IMR-90 (cell line): ENCODE results near the gene EDN3. TPM values are rescaled to one million over a fixed set of nuclear protein-coding genes. Genes with fewer than 3 reads are reported as not detected.

Experiments
- ATAC-seq: fragments of 200-7000 bp; cut with Tn5 transposase; 2 replicates; pipeline ENCODE4 v1.9.1; 2020; ENCODE audit warnings: low read depth, mild to moderate bottlenecking, moderate library complexity
- BruUV-seq: library from RNA; stranded (reverse); fragments of 400-500 nt; replicated peaks from 2 replicates; lab custom pipeline; 2021; lab: Mats Ljungman, UMichigan
- CTCF ChIA-PET: fragments of 300-600 bp; formaldehyde crosslinking; extraction: SDS; loops from one replicate; lab custom pipeline; 2021; ENCODE audit warnings: antibody characterized with exemption; lab: Yijun Ruan, JAX
- POLR2A ChIA-PET: fragments of 300-600 bp; sonication (Branson Sonifier 250); formaldehyde crosslinking; loops from one replicate; lab custom pipeline; 2022; ENCODE audit warnings: antibody characterized with exemption; ENCODE audit not compliant: unreplicated experiment; lab: Charles Lee
- DNase-seq: peaks from one replicate; pipeline ENCODE4 v3.0.0; 2013
- H2AFZ ChIP-seq: replicated peaks from 2 replicates; pipeline ENCODE3; 2013; ENCODE audit warnings: low read length, mild to moderate bottlenecking; ENCODE audit not compliant: poor library complexity
- H2AK5ac ChIP-seq: 2 replicates; pipeline ENCODE4 v1.6.1; 2013; ENCODE audit warnings: low read depth, low read length, inconsistent platforms
- H2AK9ac ChIP-seq: replicated peaks from 2 replicates; pipeline ENCODE3; 2013; ENCODE audit warnings: mild to moderate bottlenecking, low read depth, low read length, moderate library complexity; ENCODE audit not compliant: poor library complexity
- H2BK120ac ChIP-seq: 2 replicates; pipeline ENCODE4 v1.6.1; 2013; ENCODE audit warnings: low read depth, low read length, inconsistent platforms
- H2BK15ac ChIP-seq: 3 replicates; pipeline ENCODE4 v1.6.1; 2013; ENCODE audit warnings: low read depth, low read length, inconsistent platforms
- H2BK20ac ChIP-seq: 2 replicates; pipeline ENCODE4 v1.6.1; 2013; ENCODE audit warnings: low read depth, mild to moderate bottlenecking, inconsistent platforms, low read length, moderate library complexity
- H2BK5ac ChIP-seq: 2 replicates; pipeline ENCODE4 v1.6.1; 2013; ENCODE audit warnings: mild to moderate bottlenecking, low read depth, low read length, inconsistent platforms; ENCODE audit not compliant: poor library complexity, severe bottlenecking
- H3K14ac ChIP-seq: replicated peaks from 2 replicates; pipeline ENCODE4 v1.6.1; 2013; ENCODE audit warnings: low read depth, low read length, inconsistent platforms
- H3K18ac ChIP-seq: 2 replicates; pipeline ENCODE4 v1.6.1; 2013; ENCODE audit warnings: low read depth, low read length, control low read depth
- H3K23ac ChIP-seq: 2 replicates; pipeline ENCODE4 v1.6.1; 2013; ENCODE audit warnings: low read depth, low read length, inconsistent platforms
- H3K27ac ChIP-seq: 2 replicates; pipeline ENCODE4 v1.5.1; 2013; ENCODE audit warnings: mild to moderate bottlenecking, control low read depth, low read length; ENCODE audit not compliant: insufficient read depth
- H3K27me3 ChIP-seq: 2 replicates; pipeline ENCODE4 v1.6.1; 2013; ENCODE audit warnings: low read length; ENCODE audit not compliant: control insufficient read depth, insufficient read depth
- H3K36me3 ChIP-seq: 2 replicates; pipeline ENCODE4 v1.6.1; 2013; ENCODE audit warnings: low read length, mixed read lengths; ENCODE audit not compliant: control insufficient read depth, insufficient read depth
- H3K4ac ChIP-seq: 2 replicates; pipeline ENCODE4 v1.6.1; 2013; ENCODE audit warnings: low read depth, low read length, inconsistent platforms
- H3K4me1 ChIP-seq: 2 replicates; pipeline ENCODE4 v1.6.1; 2013; ENCODE audit warnings: low read length, mixed read lengths; ENCODE audit not compliant: control insufficient read depth, insufficient read depth
- H3K4me2 ChIP-seq: 2 replicates; pipeline ENCODE4 v1.6.1; 2013; ENCODE audit warnings: low read depth, mild to moderate bottlenecking, control low read depth, low read length, moderate library complexity
- H3K4me3 ChIP-seq: 2 replicates; pipeline ENCODE4 v1.5.1; 2013; ENCODE audit warnings: low read depth, mild to moderate bottlenecking, control low read depth, low read length, moderate library complexity; ENCODE audit not compliant: insufficient read depth
- H3K56ac ChIP-seq: 2 replicates; pipeline ENCODE4 v1.6.1; 2013; ENCODE audit warnings: low read length, inconsistent platforms; ENCODE audit not compliant: insufficient read depth; ENCODE audit errors: extremely low read depth
- H3K79me1 ChIP-seq, 2 experiments: 2 replicates each; pipeline ENCODE4 v1.6.1; 2013; ENCODE audit warnings: low read length in 2 of 2, inconsistent platforms in 1 of 2, low read depth in 1 of 2
- H3K9ac ChIP-seq: 2 replicates; pipeline ENCODE4 v1.6.1; 2013; ENCODE audit warnings: low read depth, low read length, control low read depth
- H3K9me1 ChIP-seq: 2 replicates; pipeline ENCODE4 v1.6.1; 2013; ENCODE audit warnings: low read length, inconsistent platforms; ENCODE audit not compliant: insufficient read depth
- H3K9me3 ChIP-seq: 2 replicates; pipeline ENCODE4 v1.6.1; 2013; ENCODE audit warnings: low read length; ENCODE audit not compliant: control insufficient read depth, insufficient read depth
- H4K20me1 ChIP-seq: 2 replicates; pipeline ENCODE4 v1.6.1; 2013; ENCODE audit warnings: low read length, inconsistent platforms; ENCODE audit not compliant: insufficient read depth
- H4K5ac ChIP-seq: 2 replicates; pipeline ENCODE4 v1.6.1; 2013; ENCODE audit warnings: mild to moderate bottlenecking, low read depth, low read length, control low read depth
- H4K8ac ChIP-seq, 2 experiments: 2 replicates each; pipeline ENCODE4 v1.6.1; 2013; ENCODE audit warnings: low read depth in 2 of 2, low read length in 2 of 2, control low read depth in 1 of 2, inconsistent platforms in 1 of 2
- H4K91ac ChIP-seq: 2 replicates; pipeline ENCODE4 v1.6.1; 2013; ENCODE audit warnings: low read depth, low read length, inconsistent platforms; ENCODE audit not compliant: insufficient read depth
- BHLHE40 ChIP-seq: fragments of 150-350 bp; IDR thresholded peaks from 2 replicates; pipeline ENCODE4 v1.6.1; 2016; ENCODE audit warnings: mild to moderate bottlenecking, low read depth, low read length
- CEBPB ChIP-seq: IDR thresholded peaks from 2 replicates; pipeline ENCODE4 v1.6.1; 2012; ENCODE audit warnings: low read depth, low read length, improper control_type of control experiment
- CHD1 ChIP-seq: IDR thresholded peaks from 2 replicates; pipeline ENCODE4 v1.6.1; 2012; ENCODE audit warnings: low read depth, low read length, improper control_type of control experiment
- CTCF ChIP-seq: conservative IDR thresholded peaks from 2 replicates; pipeline ENCODE4 v1.5.1; 2012; ENCODE audit warnings: mild to moderate bottlenecking, low read depth, low read length, improper control_type of control experiment
- FOS ChIP-seq: fragments of 150-350 bp; IDR thresholded peaks from 2 replicates; pipeline ENCODE4 v1.6.1; 2016; ENCODE audit warnings: low read depth, low read length
- MAFK ChIP-seq: IDR thresholded peaks from 2 replicates; pipeline ENCODE4 v1.6.1; 2012; ENCODE audit warnings: low read depth, low read length, improper control_type of control experiment
- MAZ ChIP-seq: IDR thresholded peaks from 2 replicates; pipeline ENCODE4 v1.6.1; 2012; ENCODE audit warnings: low read depth, mild to moderate bottlenecking, low read length, improper control_type of control experiment, moderate library complexity, borderline replicate concordance
- MXI1 ChIP-seq: IDR thresholded peaks from 2 replicates; pipeline ENCODE4 v1.6.1; 2012; ENCODE audit warnings: low read depth, mild to moderate bottlenecking, low read length, moderate library complexity, borderline replicate concordance
- NFE2L2 ChIP-seq: fragments of 150-350 bp; IDR thresholded peaks from 2 replicates; pipeline ENCODE4 v1.6.1; 2016; ENCODE audit warnings: low read depth, mild to moderate bottlenecking, low read length
- POLR2A ChIP-seq: IDR thresholded peaks from 2 replicates; pipeline ENCODE4 v1.6.1; 2012; ENCODE audit warnings: mild to moderate bottlenecking, low read depth, low read length
- RAD21 ChIP-seq: IDR thresholded peaks from 2 replicates; pipeline ENCODE4 v1.6.1; 2012; ENCODE audit warnings: low read length, improper control_type of control experiment
- RCOR1 ChIP-seq: IDR thresholded peaks from 2 replicates; pipeline ENCODE4 v1.6.1; 2012; ENCODE audit warnings: mild to moderate bottlenecking, low read length, improper control_type of control experiment; ENCODE audit not compliant: insufficient replicate concordance
- SMC3 ChIP-seq: fragments of 150-350 bp; IDR thresholded peaks from 2 replicates; pipeline ENCODE4 v1.6.1; 2016; ENCODE audit warnings: low read depth, mild to moderate bottlenecking, antibody characterized with exemption, low read length, moderate library complexity
- USF2 ChIP-seq: fragments of 150-350 bp; IDR thresholded peaks from 2 replicates; pipeline ENCODE4 v1.6.1; 2017; ENCODE audit warnings: mild to moderate bottlenecking, antibody characterized with exemption, low read length, low read depth
- WGBS, 2 experiments: methylation state at CpG; one replicate each; pipeline versions ENCODE4 v1.1.5 to v1.1.7; 2013; ENCODE audit warnings: missing lambda C conversion rate in 2 of 2; ENCODE audit not compliant: insufficient read length in 1 of 2; ENCODE audit errors: extremely low coverage in 2 of 2; 5-methylcytosine and 5-hydroxymethylcytosine counted together
- dilution Hi-C: fragments of 300-500 bp; cut with HindIII; formaldehyde crosslinking; loops from one replicate; pipeline ENCODE4 v1.14.3; 2018; ENCODE audit warnings: low sequenced_read_pairs; ENCODE audit not compliant: unreplicated experiment
- in situ Hi-C: fragments of 300-500 bp; cut with MboI; formaldehyde crosslinking; loops from 3 replicates; pipeline ENCODE4 v1.14.3; 2019; ENCODE audit warnings: low sequenced_read_pairs, inconsistent platforms, mixed read lengths
- intact Hi-C: fragments of 100-400 bp; cut with micrococcal nuclease; formaldehyde crosslinking; loops from 2 replicates; pipeline ENCODE4 v1.10.0; 2022
- polyA plus RNA-seq, 3 experiments: library from polyadenylated mRNA; depleted of rRNA; stranded (reverse); fragments of >200 nt; gene quantifications; 2 replicates each; pipeline ENCODE4 v1.2.3, GENCODE V29; 2012; ENCODE audit warnings: low replicate concordance in 1 of 3
- total RNA-seq: library from RNA; depleted of rRNA; stranded (reverse); fragments of >200 nt; gene quantifications from 2 replicates; pipeline ENCODE4 v1.2.3, GENCODE V29; 2012
- TF ChIP-seq, protein P1 (sequence below): fragments of 150-350 bp; IDR thresholded peaks from 2 replicates; pipeline ENCODE4 v1.6.1; 2016; ENCODE audit warnings: low read depth, mild to moderate bottlenecking, low read length, moderate library complexity, borderline replicate concordance

EDN3 gene
- total and polyA plus RNA-seq, 2 of the 4 experiments (the other 2 are of a cell fraction), result not detected

DNA sequence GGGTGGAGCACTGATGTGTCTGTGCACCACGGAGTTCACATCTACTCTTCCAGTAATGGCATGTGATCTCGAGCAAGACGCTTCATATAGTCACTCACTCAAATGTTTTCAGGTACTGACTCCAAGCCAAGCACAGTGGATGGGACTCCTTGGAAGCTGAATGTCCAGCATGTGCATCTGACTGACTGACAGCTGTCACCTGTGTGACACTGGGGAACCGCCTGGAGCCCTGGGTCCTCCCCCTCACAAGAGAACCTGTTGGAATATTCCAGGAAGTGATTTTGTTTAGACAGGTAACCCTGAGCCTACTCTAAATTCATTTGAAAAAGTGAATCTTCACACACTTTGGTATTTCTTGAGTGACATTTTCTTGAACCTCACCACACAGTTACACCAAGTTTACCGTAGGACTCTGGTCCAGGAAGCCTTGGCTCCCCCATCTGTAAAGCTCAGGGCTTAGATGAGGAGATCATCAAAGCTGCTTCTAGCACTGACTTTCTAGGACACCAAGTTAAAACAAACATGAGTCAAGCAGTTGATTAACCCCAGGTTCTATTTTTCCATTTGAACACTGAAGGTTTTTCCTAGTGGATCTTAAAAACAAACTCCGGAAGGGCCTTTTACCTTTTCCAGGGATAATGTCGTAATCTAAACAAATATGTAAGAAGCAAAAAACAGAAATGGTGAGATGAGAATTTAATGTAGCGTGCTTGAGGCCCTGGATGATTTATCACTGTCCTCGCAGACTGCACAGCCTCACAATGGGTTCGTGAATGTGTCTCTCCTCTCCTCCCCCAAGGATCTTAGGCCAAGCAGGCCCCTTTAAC lies 50.1 kb downstream of the EDN3 start:
- H2AK5ac ChIP-seq, result no peak overlapping the region
- no peak overlapping the region for H2BK120ac ChIP-seq
- H3K36me3 ChIP-seq, result no peaks in the 10 kb centered on the region
- ChIA-PET POLR2A (no interaction called here), CTCF (no interaction called here)
- H3K27ac ChIP-seq, result no peak overlapping the region
- H3K18ac ChIP-seq, result no peak overlapping the region
- peaks cover 7% of the 10 kb centered on the region; the same call in 1 of the 2 replicates for H3K9me3 ChIP-seq
- no peak overlapping the region for H3K9ac ChIP-seq
- ATAC-seq (no peak), DNase-seq (no peak)
- no peak overlapping the region for H3K14ac ChIP-seq
- TF ChIP-seq CEBPB (no peak), FOS (no peak), POLR2A (no peak), NFE2L2 (no peak), USF2 (no peak), RCOR1 (no peak), CTCF (no peak), MAFK (no peak), BHLHE40 (no peak), MXI1 (no peak), SMC3 (no peak), MAZ (no peak), RAD21 (no peak), CHD1 (no peak)
- TF ChIP-seq, protein P1, sequence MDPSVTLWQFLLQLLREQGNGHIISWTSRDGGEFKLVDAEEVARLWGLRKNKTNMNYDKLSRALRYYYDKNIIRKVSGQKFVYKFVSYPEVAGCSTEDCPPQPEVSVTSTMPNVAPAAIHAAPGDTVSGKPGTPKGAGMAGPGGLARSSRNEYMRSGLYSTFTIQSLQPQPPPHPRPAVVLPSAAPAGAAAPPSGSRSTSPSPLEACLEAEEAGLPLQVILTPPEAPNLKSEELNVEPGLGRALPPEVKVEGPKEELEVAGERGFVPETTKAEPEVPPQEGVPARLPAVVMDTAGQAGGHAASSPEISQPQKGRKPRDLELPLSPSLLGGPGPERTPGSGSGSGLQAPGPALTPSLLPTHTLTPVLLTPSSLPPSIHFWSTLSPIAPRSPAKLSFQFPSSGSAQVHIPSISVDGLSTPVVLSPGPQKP, result no peak
- H3K4me3 ChIP-seq, result no peak overlapping the region
- no peak overlapping the region for H3K56ac ChIP-seq
- H2AFZ ChIP-seq, result no peak overlapping the region
- 17% methylated on average over 1 of the region's 10 CpGs; no CpG with 5 or more reads in 1 of the 2 experiments for WGBS, 2 experiments
- H3K27me3 ChIP-seq, result no peaks in the 10 kb centered on the region
- H3K23ac ChIP-seq, result no peak overlapping the region
- no peak overlapping the region for H3K4ac ChIP-seq
- BruUV-seq, result no TSS peak
- no peak overlapping the region for H4K8ac ChIP-seq
- no peak overlapping the region for H4K91ac ChIP-seq
- H2AK9ac ChIP-seq, result no peak overlapping the region
- intact Hi-C loops, result no loop called here
- no peaks in the 10 kb centered on the region for H3K4me1 ChIP-seq
- no peak overlapping the region for H2BK20ac ChIP-seq
- dilution Hi-C loops, result no loop called here
- no peak overlapping the region for H2BK5ac ChIP-seq
- H3K79me1 ChIP-seq, result no peaks in the 10 kb centered on the region
- no peaks in the 10 kb centered on the region for H3K9me1 ChIP-seq
- in situ Hi-C loops, result no loop called here
- H4K5ac ChIP-seq, result no peak overlapping the region
- H2BK15ac ChIP-seq, result no peak overlapping the region
- no peak overlapping the region for H3K4me2 ChIP-seq
- no peaks in the 10 kb centered on the region for H4K20me1 ChIP-seq
